ENCODE measurements around the gene MRPL14.
"Not testable (repeated sequence)": the region's sequence is repeated elsewhere in the genome, so short reads cannot be mapped to it uniquely, and the experiment has no call there.

The MRPL14 gene

DNA sequence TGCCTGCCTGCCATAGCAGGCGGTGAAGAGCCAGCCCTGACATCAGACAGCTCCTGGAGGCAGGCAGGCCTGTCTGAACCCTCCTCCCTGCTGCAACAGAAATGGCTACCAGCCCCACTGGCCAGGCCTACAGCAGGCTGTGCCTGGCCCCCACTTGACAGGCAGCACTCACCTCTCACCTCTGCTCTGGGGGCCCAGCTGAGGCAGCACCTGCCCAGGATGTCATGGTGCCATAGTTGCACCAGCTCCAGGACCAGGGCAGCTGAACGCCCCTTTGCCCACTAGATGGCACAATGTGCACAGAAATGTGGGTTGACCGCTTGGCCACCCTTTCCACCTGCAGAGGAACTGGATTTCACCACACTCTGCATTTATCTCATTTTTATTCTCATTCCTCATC, 30.6 kb downstream of the MRPL14 start:
- peak; percentile 77 for DNase-seq

DNA sequence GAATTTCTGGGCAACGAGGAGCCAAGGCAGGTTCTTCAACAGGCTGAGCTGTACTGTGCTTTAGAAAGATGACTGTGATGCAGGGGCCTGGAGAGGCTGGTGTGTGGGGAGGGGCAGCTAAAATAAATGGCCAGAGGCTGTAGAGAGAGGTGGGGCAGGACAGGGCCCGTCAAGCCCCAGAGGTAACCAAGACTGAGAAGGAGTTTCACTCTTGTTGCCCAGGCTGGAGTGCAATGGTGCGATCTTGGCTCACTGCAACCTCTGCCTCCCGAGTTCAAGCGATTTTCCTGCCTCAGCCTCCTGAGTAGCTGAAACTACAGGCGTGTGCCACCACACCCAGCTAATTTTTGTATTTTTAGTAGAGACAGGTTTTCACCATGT, 32.0 kb downstream of the MRPL14 start:
- DNase-seq, result not testable (repeated sequence)

DNA sequence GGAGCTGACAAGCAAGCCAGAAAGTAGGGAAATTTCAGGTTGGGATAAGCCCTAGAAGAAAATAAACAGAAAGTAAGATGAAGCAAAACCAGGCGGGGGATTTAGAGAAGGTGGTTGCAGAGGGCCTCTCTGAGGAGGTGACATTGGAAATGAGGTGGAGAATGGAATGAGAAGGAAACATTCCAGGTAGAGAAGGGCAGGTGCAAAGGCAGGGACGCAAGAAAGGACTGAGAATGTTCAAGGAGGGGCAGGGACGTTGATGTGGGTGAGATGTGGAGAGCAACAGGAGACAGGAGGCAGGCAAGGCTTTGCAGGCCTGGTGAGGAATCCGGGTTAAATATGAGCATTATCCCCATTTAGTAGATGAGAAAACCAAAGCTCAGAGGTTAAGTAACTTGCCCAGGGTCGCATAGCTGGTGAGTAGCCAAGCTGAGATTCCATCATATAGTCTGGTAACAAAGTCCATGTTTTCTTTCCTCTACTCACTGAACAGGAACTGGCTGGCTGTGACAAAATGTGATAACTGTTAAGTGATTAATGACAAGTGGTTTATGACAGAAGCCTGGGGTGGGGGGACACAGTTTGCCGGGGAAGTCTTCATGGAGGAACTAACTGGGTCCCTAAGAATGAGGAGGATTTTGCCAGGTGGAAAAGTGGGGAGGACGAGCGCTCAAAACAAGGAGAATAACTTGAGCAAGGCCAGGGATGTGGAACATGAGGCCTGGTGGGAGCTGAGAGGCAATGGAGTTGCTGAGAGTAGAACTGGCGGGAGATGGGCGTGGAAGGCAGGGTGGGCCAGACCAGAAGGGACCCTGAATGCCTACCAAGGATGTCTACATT, 32.6 kb downstream of the MRPL14 start:
- no peak for DNase-seq

DNA sequence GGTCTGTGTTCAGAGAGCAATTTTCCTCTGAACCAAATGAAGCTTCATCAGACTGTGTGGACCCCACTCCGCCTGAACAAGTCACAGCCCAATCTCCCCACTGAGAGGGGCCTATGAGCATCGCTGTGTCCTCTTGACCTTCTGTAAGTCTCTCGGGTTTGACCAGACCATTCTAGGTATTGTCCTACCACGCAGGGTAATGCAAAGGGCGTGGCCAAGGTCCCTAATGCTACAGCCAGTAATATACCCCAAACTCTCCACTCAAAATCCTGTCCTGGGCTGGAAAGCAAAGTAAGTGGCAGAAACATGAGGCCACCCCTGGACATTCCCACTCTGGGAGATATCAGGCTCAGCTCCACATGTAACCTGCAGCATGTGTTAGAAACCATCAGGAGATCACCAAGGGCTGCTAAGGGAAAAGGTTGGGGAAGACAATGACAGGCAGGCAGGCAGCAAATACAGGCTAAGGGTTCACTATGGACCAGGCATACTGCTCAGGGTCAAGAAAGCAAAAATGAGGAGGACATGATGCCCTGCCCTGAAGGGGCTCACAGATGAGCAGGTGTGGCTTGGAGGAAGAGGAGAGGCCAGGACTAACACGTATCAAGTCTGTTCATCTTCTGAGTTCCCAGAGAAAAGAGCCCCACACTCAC, 33.4 kb downstream of the MRPL14 start:
- DNase-seq, result no peak

DNA sequence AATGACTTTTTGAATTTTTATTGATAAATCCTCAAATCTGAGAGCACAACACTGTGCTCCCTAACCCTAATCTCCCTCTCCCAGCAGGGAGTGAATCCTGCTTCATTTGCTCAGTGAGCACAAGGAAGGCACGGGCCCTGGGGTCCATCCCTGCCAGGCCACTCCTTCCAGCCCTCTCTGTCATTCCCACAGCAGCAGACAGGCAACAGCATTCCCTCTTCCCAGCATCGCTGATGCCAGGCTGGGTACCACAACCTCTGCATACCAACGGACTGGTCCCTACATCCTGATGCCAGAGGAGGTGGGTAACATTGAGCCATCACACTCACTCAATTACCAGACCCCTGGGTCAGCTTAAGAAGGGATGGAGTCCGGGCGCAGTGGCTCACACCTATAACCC, 34.2 kb downstream of the MRPL14 start:
- no peak for DNase-seq

DNA sequence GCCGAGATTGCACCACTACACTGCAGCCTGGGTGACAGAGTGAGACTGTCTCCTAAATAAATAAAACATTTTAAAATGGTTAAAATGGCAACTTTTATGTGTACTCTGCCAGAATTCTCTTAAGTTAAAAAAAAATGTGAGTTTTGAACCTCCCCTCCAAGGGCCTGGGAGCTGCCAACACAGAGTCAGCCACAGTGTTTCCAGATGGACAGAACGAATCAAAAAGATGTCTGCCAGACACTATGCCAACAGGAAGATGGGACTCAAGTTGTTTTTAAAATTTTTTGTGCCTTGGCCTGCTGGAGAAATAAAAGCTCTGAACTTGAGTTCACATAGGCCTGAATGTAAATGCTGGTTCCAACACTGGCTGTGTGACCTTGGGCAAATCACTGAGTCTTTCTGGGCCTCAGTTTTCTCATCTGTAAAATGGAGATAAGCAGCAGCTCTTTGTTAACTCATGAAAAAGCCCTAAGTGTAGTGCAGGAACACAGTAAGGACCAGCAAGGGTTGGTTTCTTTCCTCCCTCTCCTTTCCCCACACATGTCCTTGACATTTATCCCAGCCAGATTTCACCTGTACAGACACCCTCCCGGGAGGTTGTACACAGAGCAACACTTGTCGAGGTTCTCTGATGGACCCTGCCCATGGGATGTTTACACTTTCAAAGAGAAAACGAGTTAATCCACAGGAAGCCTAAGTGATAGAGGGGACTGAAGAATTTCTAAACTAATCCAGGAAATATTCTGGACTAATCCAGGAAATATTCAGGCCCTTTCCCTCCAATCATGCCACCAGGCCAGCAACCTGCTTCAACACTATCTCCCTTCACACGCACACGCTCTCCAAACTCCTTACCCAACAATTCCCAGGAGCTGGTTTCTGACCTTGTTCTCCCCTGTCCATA, 35.0 kb downstream of the MRPL14 start:
- no peak for DNase-seq

DNA sequence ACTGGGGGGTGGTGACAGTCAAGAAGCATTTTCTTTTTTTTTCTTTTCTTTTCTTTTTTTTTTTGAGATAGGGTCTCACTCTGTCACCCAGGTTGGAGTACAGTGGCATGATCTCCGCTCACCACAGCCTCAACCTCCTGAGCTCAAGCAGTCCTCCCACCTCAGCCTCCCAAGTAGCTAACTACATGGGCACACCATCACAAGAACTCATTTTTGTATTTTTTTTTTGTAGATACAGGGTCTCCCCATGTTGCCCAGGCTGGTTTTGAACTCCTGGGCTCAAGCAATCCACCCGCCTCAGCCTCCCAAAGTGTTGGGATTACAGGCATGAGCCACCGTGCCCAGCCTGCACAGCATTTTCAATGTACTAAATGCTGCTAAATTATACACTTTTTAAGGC, 35.9 kb downstream of the MRPL14 start:
- not testable (repeated sequence) for DNase-seq

DNA sequence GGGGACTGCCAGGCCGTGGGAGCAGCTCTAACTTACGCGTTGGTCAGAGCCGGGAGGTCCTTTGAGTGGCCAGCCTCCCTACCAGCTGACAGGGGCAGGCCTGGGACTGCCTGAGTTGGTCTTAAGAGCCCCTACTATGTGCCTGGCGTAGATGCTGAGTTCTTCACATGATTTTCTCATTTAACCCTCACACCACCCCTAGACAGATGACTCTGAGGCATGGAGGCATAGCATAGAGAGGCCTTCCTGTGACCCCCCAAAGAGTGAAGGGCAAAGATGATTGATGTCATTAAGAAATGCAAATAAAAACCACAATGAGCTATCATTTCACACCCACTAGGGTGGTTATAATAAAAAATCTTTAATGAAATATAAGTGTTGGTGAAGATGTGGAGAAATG, 36.8 kb downstream of the MRPL14 start:
- DNase-seq, result no peak

DNA sequence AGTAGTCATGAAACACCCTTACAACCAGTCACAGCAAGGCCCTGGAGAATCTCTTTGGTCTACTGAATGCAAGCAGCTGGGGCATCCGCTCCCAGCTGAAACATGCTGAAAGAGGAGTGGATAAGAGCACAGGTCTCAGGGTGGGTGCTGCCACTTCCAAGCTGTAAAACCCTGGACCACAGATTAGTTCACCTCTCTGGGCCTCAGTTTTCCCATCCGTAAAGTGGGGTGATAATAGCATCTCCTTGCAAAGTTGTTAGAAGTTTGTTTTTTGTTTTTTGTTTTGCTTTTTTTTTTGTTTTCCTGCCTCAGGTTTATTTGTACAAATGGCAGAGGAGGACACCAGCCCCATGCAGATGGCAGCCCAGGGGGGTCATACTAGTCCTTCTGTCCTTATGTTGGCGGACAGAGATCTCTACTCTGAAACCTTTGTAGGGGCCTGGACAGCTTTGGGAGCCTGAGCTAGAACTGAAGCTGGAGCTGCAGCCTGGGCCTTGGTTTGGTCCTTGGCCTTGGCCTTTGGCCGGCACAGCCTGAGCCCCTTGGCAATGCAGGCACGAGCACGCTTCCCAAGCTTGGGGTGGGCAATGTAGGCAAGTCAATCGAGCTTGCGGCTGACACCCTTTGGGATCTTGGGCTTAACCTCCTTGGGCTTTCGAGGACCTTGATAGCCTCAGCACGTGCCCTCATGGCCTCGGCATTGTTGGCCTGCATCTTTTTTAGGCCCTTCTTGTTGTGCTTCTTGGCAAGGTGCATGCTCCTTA, 38.2 kb downstream of the MRPL14 start:
- no peak for DNase-seq

DNA sequence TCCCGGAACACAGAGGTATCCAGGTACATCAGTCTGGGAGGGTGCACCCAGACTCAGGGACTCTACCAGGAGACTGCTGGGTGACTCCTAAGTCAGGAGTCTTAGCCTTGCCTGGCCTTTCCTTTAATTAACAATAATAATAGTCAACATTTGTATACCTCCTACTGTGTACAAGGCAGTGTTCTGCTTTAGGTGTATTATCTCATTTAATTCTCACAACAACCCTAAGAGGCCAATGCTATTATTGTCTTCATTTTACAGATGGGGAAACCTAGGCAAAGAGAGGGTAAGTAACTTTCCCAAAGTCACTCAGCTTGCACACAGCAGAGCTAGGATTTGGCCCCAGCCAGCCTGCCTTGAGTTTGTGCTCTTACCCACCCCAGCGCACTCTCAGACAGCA, 39.6 kb downstream of the MRPL14 start:
- no peak for DNase-seq

DNA sequence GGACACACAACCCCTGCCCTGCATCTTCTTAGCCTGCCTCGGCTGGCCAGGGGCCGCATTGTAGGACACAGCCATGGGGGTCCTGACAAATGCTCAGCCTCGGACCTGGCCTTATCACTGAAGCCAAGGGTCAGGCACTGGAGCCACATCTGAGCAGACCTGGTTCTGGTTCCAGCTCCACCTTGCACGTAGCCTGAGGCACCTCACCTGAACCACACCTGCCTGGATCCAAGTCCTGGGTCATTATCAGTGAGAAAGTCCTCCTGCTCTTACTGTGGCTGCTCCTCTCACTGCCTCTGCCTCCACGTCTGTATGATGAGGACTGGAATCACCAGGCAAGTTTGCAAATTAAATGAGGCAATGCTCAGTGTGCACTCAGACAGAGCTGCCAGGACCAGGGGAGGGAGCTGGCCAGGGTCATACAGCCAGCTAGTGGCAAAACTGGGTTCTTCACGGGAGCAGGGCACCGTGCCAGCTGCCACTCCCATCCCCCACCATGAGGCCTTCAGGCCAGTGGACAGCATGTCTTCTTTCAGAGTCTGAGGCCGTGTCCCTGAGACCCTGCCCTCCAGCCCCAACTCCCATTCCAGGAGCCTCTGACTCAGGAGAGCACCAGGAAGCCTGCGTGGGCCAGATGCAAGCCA, 40.2 kb downstream of the MRPL14 start:
- no peak for DNase-seq

DNA sequence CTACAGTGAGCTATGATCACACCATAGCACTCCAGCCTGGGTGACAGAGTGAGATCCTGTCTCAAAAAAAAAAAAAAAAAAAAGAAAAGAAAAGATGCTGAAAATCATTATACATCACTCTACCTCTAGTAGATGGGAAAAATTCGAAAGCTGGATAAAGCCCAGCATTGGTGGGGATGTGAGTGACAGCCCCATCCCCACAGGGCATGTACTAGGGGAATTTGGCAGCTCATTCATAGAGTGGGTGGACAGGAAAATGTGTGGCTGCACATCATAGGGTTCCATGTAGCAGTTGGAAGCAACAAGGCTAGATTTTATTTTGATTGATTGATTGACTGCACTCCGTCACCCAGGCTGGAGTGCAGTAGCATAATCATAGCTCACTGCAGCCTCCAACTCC, 42.0 kb downstream of the MRPL14 start:
- no peak for DNase-seq

DNA sequence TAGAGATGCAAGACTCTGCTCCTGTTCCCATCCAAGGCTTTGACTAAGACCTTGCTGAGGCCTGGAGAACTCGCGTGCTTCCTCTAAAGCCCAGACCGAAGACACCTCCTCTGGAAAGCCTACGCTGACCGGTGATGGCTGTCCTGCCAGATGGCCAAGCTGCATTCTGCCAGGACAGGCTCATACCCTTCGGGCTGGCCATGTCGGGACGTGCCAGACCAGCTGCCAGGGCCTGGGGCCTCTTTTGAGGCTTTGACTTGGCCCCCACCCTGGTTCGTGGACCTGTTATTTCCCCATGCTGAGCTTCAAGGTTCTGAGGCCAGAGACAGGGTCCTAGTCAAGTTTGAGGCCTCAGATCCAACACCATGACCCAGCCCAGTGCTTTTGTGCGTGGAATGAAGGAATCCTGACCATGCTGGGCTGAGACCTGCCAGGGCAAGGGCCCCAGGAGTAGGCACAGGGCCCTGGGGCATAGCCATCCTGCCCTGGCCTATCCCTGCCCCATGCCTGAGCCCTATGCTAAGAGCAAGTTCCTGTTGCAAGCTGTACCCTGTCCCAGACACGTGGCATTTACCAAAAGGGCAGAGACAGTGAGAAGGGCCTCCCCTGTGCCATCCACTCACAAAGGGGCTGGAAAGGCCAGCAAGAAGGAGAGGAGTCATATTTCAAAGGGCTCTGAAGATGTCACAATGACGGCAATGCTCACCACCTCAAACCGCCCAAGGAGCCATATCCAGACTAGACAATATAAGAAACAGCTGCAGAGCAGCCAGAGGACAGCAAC, 42.8 kb downstream of the MRPL14 start:
- DNase-seq, result no peak

DNA sequence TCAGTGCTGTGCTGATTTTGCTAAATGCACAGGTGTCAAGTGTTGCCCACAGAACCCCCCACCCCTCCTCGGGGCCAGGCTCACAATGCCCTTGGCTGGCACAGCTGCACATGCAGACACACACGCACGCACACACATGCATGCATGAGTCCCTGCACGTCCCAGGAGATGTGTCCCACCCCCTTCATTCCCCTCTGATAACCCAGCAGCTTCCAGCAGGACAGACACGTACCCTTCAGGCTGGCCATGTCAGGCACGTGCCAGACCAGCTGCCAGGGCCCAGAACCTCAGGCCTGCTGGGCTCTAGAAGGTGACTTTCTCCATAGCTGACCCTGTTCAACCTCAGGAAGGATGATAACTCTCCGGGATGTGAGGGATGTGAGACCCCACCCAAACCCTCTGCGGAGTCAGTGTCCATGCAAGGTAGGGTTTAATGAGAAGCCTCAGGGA, 44.4 kb downstream of the MRPL14 start:
- no peak for DNase-seq

DNA sequence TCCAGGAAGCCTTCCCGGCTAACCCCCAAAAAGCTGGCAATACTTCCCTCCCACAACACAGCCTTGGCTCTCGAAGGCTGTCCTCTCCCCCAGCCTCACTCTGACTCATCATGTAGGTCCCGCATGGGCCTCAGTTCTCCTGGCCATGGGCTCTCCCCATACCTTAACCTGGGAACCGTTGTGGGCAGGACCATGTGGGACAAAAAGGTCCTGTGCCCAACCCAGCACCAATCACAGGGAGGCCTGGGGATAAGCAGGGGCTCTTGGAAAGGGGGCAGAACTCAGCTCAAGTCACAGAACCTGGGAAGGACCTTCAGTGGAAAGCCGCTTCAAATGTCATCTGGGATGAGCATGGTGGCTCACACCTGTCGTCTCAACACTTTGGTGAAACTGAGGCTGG, 45.5 kb downstream of the MRPL14 start:
- no peak for DNase-seq

DNA sequence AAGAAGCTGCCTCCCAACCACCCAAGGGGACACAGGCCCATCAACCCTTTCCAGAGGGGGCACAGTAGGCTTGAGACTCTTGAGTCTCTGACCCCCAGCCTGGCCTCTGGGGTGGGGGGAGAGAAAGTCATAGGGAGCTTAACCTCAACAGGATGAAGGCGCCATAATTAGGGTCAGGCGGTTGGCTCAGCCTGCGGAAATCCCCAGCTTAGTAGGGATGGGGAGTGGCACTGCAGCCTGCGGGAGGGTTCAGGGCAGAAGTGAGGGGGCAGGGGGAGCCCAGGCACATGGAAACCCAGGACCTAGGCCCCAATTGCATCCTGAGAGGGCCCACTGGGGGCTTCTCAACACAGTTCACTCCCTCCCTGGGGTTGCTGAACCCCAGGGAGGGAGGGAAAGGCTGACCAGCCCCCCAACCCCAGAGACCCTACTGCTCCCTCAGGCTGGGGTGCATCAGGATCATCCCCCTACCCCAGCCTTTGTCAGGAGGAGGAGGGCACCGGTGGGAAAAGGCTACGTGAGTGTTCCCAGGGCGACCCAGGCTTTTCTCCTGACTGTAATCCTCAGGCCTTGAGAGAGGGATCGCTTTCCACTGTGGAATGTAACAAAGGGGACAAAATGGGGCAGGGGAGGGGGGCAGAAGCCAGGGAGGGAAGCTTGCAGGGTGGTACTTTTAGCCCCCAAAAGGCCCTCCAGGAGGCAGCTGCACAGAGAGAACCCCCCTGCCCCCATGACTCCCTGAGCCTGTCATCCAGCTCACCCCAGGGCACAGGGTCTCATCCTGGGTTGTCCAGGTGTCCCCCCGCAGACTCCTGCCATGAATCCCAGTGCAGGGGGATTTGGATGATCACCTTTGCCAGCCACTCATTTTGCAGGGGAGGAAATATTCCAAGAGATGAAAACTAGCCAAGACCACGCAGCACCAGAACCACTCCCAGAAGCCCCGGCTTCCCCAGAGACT, 46.4 kb downstream of the MRPL14 start:
- no peak for DNase-seq

DNA sequence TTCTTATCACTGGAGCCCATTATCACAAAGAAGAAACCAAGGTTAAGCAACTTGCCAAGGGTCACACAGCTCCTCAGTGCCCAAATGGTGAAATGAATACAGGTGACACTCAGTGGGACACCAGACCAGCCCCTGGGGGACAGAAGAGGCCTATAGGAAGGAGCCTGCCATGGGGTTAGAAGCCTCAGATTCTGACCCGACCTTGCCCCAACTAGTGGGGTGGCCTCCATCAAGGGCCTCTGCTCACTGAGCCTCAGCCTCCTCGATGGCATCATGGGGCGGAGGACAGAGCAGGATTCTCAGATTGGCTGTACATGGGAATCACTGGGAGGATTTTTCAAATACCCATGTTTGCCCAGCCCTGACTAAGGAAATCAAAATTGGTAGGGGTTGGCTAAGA, 47.6 kb downstream of the MRPL14 start:
- no peak for DNase-seq

DNA sequence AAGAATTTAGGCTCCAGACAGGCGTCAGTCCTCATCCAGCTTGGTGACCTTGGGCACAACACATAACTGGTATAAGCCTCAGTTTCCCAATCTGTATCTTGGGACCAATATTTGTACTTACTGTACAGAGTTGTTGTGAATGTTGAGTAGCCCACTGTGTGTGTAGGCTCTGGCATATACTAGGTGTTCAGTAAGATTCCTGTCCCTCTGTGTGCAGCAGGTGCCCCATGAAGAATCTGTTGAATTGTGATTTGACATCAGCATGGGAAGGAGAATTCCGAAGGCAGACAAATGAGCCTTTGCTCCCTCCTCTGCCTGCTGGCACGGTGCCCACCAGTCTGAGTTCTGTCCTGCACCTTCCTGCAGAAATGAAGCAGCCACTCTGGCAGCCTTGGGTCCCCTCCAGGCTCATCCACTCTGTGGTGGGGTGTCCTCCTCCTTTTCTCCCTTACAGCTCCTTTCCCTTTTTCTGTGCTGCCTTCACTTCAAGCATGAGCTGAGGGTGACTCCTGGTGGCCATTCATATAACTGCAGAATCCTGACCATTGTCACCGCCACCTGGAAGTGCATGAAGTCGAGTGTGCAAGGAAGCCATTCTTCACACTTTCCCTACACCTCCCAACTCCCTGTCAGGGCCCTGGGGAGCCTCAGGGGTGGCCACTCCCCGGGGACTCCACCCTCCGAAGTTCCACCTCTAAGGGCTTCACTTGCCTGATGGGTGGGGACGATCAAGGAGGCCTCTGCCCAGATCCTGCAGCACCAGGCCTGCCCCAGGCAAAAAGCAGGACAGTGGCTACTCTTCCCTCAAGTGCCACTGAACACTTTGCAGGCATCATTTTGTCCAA, 48.2 kb downstream of the MRPL14 start:
- peak; percentile 66 for DNase-seq

DNA sequence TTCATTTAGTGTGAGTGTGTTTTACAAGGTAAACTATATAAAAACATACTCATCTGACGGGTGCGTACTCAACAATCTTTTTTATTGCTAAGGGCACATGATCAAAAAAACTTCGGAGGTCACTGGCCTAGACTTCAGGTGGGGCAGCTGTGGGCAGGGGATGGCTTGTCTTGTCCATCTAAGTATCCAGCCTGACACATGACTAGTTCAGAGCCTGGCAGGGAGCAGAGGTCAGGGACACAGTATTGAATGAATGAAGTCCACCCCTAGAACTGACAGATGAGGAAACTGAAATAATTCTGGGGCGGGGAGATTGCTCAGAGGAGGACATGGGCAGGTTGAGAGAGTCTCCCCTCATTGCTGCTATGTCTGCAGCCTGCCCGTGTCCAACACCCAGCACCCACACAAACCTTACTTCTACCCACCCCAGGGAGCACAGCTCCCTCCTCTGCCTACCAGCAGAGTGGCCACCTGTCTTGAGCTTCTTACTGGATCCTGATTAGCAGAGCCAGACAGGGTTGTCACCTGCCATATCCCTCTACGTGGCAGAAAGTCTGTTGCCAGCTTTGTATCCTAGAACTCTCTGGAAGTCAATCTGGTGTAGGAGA, 48.9 kb downstream of the MRPL14 start:
- no peak for DNase-seq
